ENCODE results near the gene SLC16A7. TPM values are rescaled to one million over a fixed set of nuclear protein-coding genes. Genes with fewer than 3 reads are reported as not detected.

Gene SLC16A7
- total RNA-seq, 6 experiments from 2014 or later, result 11.3 to 25.1 (median 20.5) TPM

DNA sequence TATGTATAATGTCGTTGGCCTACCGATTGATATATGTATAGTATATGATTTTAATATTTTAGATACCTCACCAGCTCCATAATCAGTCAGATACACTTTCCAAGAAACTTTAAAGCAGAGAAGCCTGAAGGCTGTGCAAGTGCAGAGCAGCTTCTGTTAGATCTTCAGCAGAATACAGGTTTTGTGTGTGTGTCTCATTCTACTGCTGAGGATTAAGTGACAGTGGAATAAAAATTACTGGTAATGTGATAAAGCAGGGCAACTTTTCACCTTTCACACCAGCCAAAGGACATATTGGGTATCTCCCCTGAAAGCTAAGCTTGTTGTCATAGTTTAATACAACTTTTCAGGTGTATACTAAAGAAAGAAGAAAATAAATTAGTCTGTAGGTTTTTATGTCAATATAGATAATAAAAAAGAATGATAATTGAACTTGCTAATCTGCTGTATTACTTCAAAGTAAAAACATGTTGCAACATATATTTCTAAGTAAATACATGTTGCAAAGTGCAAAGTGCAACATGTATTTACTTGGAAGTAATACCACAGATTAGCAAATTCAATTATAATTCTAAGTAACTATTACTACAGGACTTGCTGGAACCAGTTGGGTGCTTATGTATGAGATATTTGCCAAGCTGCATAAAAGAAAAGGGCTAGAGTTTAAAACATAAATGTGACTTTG lies 128.3 kb downstream of the SLC16A7 start:
- 66% methylated on average over 2 of the region's 2 CpGs for WGBS (ENCODE audit: insufficient coverage, low coverage, low lambda C conversion rate, missing lambda C conversion rate)
- no peaks in the 10 kb centered on the region for H3K36me3 ChIP-seq
- intact Hi-C loops (cut with DNase I), result no loop called here
- H3K27me3 ChIP-seq, result no peaks in the 10 kb centered on the region
- no peak for DNase-seq
- peaks cover 0 to 25% (median 8%) of the 10 kb centered on the region in 4 donors for H3K4me1 ChIP-seq
- ATAC-seq, result peak; percentile 45 to 92 (median 73)
- H3K27ac ChIP-seq, result peak overlapping the region in 1 of 3 donors; percentile 57
- no peak overlapping the region for H3K4me3 ChIP-seq
- no peaks in the 10 kb centered on the region for H3K9me3 ChIP-seq
- TF ChIP-seq, protein P1, sequence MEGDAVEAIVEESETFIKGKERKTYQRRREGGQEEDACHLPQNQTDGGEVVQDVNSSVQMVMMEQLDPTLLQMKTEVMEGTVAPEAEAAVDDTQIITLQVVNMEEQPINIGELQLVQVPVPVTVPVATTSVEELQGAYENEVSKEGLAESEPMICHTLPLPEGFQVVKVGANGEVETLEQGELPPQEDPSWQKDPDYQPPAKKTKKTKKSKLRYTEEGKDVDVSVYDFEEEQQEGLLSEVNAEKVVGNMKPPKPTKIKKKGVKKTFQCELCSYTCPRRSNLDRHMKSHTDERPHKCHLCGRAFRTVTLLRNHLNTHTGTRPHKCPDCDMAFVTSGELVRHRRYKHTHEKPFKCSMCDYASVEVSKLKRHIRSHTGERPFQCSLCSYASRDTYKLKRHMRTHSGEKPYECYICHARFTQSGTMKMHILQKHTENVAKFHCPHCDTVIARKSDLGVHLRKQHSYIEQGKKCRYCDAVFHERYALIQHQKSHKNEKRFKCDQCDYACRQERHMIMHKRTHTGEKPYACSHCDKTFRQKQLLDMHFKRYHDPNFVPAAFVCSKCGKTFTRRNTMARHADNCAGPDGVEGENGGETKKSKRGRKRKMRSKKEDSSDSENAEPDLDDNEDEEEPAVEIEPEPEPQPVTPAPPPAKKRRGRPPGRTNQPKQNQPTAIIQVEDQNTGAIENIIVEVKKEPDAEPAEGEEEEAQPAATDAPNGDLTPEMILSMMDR (IDR thresholded peaks at IDR 0.05), result no peak
- no peak for TF ChIP-seq POLR2A (IDR thresholded peaks at IDR 0.05)

DNA sequence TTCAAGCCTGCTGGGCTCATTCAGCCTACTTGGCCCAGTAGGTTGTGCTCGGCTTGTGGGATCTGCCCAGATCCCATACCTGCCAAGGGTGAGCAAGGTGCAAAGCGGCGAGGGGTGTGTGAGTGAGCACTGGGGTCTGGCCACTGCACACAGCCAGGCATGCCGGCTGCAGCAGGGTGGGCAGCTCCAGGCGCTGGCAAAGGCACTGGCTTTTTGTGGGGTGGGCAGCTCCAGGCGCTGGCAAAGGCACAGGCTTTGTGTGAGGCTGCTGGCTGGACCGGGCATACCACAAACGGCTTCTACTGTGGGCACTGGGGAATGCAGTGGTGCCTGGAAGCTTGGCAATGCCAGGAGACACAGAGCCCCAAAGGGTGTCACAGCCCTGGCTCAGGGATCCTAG lies 137.4 kb downstream of the SLC16A7 start:
- 80% methylated on average over 1 of the region's 8 CpGs for WGBS (ENCODE audit: insufficient coverage, low coverage, low lambda C conversion rate, missing lambda C conversion rate)
- DNase-seq (no peak), ATAC-seq (peak in 1 of 4 donors; percentile 12)
- H3K36me3 ChIP-seq, result no peaks in the 10 kb centered on the region
- intact Hi-C loops (cut with DNase I), result no loop called here
- peaks cover 0 to 5% (median 0%) of the 10 kb centered on the region in 4 donors for H3K4me1 ChIP-seq
- H3K9me3 ChIP-seq, result no peaks in the 10 kb centered on the region
- H3K27me3 ChIP-seq, result no peaks in the 10 kb centered on the region
- TF ChIP-seq POLR2A (IDR thresholded peaks at IDR 0.05), result no peak
- TF ChIP-seq, protein P1 (IDR thresholded peaks at IDR 0.05), result no peak
- no peak overlapping the region for H3K27ac ChIP-seq
- no peak overlapping the region for H3K4me3 ChIP-seq

DNA sequence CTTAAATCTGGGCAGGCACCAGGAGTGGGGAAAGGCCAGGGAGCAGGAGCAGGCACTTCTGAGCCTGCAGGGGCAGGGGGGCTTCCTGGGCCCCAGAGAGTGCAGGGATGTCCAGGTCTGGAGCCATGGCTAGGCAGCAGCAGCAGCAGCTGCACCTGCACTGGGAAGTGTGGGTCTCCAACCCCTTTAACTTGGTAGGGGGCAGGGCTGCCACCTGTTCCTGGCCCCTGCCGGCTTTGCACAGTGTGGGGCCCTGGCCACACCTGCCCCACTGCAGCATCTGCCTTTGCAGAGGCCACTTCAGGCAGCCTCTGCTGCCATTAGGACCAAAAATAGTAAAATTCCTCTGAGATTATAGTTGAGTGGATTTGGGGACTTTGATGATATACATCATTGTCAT lies 138.5 kb downstream of the SLC16A7 start:
- H3K36me3 ChIP-seq, result no peaks in the 10 kb centered on the region
- H3K27me3 ChIP-seq, result no peaks in the 10 kb centered on the region
- no peaks in the 10 kb centered on the region for H3K9me3 ChIP-seq
- no peak overlapping the region for H3K27ac ChIP-seq
- DNase-seq (no peak), ATAC-seq (no peak)
- TF ChIP-seq, protein P1 (IDR thresholded peaks at IDR 0.05), result no peak
- no peak for TF ChIP-seq POLR2A (IDR thresholded peaks at IDR 0.05)
- intact Hi-C loops (cut with DNase I), result no loop called here
- H3K4me1 ChIP-seq, result peaks cover 0 to 5% (median 0%) of the 10 kb centered on the region in 4 donors
- WGBS (ENCODE audit: insufficient coverage, low coverage, low lambda C conversion rate, missing lambda C conversion rate), result no CpG with 5 or more reads among the region's 1 CpG
- no peak overlapping the region for H3K4me3 ChIP-seq

DNA sequence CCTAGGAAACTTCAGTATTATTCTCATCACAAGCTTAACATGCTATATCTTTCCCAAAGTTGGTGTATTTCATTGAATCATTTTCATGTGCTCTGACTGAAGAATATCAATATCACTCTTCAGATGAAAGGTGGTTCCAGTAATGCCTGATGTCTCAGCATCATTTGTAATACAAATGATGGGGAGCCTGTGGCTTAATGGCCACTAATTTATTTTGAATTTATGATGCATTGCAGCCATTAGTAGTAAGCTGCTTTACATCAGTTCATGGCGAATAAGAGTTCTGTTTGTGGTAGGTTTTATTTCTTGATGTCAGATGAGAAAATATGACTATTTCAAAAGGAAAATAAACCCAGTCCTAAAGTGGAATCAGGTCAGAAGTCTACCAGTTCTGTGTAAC lies 139.4 kb downstream of the SLC16A7 start:
- peaks cover 0 to 5% (median 0%) of the 10 kb centered on the region in 4 donors for H3K4me1 ChIP-seq
- no peak overlapping the region for H3K27ac ChIP-seq
- intact Hi-C loops (cut with DNase I), result no loop called here
- no peaks in the 10 kb centered on the region for H3K27me3 ChIP-seq
- WGBS (ENCODE audit: insufficient coverage, low coverage, low lambda C conversion rate, missing lambda C conversion rate), result 100% methylated on average over 1 of the region's 1 CpG
- H3K36me3 ChIP-seq, result no peaks in the 10 kb centered on the region
- H3K9me3 ChIP-seq, result no peaks in the 10 kb centered on the region
- TF ChIP-seq, protein P1 (IDR thresholded peaks at IDR 0.05), result no peak
- no peak for TF ChIP-seq POLR2A (IDR thresholded peaks at IDR 0.05)
- ATAC-seq, result no peak
- DNase-seq, result no peak
- H3K4me3 ChIP-seq, result no peak overlapping the region
